IPS-NIHi7 (cell line): Measurements from ENCODE around the gene MCEMP1.

Source experiments
- DNase-seq: peaks from one replicate; pipeline ENCODE4 v3.0.0; 2012; ENCODE audit warnings: mixed read lengths; ENCODE audit errors: extremely low spot score

The MCEMP1 gene

DNA sequence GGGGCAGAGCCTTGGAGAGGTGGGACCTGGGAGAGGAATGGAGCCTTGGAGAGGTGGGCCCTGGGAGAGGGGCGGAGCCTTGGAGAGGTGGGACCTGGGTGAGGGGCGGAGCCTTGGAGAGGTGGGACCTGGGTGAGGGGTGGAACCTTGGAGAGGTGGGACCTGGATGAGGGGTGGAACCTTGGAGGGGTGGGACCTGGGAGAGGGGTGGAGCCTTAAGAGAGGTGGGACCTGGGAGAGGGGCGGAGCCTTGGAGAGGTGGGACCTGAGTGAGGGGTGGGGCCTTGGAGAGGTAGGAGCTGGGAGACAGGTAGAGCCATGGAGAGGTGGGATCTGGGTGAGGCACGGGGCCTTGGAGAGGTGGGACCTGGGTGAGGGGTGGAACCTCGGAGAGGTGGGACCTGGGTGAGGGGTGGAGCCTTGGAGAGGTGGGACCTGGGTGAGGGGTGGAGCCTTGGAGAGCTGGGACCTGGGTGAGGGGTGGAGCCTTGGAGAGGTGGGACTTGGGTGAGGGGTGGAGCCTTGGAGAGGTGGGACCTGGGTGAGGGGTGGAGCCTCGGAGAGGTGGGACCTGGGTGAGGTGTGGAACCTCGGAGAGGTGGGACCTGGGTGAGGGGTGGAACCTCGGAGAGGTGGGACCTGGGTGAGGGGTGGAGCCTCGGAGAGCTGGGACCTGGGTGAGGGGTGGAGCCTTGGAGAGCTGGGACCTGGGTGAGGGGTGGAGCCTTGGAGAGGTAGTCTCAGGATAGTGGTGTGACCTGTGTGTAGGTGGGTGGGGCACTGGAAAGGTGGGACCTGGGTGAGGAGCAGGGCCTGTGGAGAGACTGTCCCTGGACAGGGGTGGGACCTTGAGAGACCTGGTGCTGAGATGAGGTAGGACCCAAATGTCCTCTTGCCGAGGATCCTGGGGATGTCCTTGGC is 33.0 kb upstream of the MCEMP1 start:
- DNase-seq: peak; percentile 69

DNA sequence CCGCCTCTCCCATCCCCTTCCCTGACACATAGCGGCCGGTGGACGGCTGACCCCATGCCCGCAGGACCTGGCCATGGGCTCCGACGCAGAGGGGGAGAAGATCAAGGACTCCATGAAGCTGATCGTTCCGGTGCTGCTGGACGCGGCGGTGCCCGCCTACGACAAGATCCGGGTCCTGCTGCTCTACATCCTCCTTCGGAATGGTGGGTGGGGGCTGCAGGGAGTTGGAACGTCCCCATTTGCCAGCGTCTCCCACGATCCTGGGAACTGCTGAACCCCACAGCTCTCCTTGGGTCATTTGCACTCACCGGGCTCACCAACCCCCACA is 32.4 kb upstream of the MCEMP1 start:
- DNase-seq: no peak

DNA sequence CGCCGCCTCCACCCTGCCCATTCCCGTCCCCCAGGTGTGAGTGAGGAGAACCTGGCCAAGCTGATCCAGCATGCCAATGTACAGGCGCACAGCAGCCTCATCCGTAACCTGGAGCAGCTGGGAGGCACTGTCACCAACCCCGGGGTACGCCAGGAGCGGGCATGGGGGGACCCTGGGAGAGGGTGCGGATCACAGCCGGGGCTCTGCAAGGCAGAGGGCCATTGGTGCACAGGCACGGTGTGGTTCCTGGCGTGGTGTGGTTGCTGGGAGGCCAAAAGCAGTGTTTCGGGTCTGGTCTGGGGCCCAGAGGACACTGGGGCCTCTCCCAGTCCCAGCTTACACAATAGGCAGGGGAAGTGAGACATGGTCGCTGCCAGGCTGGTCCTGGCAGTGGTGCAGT is 31.7 kb upstream of the MCEMP1 start:
- no peak for DNase-seq

DNA sequence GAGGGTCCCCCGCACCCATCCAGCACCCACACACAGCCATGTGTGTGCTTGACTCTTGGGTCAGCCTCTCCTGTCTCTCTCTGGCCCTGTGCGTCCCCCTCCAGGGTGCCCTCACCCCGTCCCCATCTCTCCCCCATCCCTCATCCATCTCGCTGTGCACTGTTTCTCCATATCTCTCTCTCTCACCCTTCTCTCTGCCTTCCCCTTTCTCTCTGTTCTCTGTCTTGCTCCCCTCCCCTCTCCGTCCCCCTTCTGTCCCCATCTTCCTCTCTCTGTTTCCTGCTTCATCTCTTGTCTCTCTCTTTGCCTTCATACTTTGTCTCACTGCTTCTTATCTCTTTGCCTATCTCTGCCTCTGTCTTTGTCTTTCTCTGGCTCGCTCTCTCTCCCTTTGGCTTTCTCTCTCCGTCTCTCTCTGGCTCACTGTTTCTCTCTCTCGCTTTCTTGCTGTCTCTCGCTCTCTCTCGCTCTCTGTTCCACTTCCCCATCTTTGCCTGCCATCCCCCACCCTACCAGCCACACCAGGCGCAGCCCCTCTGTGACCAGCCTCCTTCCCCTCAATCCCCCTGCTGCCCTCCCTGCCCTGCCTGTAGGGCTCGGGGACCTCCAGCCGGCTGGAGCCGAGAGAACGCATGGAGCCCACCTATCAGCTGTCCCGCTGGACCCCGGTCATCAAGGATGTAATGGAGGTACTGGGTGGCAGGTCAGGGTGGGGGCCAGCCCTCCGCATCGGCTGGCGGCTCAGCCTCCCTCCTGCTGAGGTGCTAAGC is 31.0 kb upstream of the MCEMP1 start:
- DNase-seq: no peak

DNA sequence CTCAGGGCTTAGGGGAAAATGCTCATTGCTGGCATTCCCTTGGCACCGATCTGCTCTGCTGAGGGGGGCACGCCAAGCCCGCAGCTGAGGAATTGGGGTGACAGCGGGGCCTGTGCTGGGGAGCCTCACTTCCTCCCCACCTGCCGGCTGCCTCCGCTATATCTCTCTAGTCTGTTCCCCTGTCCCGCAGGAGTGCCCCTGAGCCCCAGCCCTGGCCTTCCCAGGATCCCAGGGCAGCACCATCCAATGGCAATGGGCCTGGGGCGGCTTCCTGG is 30.5 kb upstream of the MCEMP1 start:
- DNase-seq: no peak

- no peak for DNase-seq
These were observed 29.7 kb upstream of the MCEMP1 start for GRCh38 chr19:7647156-7647555.

GRCh38 chr19:7648265-7649014 is 28.4 kb upstream of the MCEMP1 start:
- no peak for DNase-seq

- no peak for DNase-seq
These were observed 26.7 kb upstream of the MCEMP1 start for GRCh38 chr19:7650148-7650547.

- DNase-seq: peak; percentile 91
These were observed 24.7 kb upstream of the MCEMP1 start for GRCh38 chr19:7652061-7652641.

GRCh38 chr19:7654401-7654800 is 22.5 kb upstream of the MCEMP1 start:
- DNase-seq: no peak

DNA sequence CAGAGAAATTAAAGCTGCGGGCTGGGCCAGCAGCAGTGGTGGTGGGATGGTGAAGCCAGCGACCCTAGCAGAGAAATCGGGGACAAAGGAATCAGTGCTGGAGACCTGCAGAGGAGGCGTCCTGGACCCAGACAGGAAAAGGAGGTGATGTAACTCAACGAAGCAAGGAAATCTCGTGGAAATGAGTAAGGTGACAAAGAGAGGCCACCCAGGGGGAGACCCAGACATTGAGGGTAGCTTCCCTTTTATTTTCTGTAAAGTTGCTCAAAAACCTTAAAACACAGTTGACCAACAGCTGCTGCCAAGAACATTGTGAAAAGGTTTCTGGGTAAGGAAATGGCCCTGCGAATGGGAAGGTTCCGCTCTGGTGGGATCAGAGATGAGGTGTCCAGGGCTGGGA is 21.3 kb upstream of the MCEMP1 start:
- no peak for DNase-seq

GRCh38 chr19:7657131-7657751 is 19.6 kb upstream of the MCEMP1 start:
- DNase-seq: no peak

- no peak for DNase-seq
These were observed 18.6 kb upstream of the MCEMP1 start for GRCh38 chr19:7658219-7658686.

DNA sequence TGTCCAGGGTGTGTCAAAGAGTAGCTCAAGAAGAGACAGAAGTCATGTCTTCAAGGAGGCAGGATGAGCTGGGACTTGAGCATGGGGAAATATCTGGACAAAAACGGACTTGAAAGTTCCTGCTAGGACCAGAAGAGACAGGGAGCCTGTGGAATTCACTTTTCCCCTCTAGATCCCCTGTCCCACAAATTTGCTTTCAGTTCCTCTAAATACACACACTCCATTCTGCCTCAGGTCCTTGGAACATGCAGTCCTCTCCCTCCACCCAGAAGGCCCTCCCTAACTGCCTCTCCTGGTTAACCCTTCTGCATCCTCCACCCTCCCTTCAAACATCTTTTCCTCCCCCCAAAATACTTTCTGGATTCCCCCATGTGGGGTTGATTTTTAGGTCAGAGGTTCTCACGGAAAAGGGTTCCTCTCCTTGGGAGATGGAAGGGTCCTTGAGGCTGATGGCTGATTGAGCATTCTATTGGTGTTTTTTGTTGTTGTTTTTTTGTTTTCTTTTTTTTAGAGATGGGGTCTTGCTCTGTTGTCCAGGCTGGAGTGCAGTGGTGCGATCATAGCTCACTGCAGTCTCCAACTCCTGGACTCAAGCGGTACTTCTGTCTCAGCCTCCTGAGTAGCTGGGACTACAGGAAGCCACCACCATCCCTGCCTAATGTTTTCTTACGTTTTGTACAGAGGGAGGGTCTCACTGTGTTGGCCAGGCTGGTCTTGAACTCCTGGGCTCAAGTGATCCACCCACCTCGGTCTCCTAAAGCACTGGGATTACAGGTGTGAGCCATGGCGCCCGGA is 14.9 kb upstream of the MCEMP1 start:
- no peak for DNase-seq

- DNase-seq: no peak
These were observed 14.2 kb upstream of the MCEMP1 start for GRCh38 chr19:7662657-7663056.

GRCh38 chr19:7663706-7664105 is 13.2 kb upstream of the MCEMP1 start:
- DNase-seq: no peak

DNA sequence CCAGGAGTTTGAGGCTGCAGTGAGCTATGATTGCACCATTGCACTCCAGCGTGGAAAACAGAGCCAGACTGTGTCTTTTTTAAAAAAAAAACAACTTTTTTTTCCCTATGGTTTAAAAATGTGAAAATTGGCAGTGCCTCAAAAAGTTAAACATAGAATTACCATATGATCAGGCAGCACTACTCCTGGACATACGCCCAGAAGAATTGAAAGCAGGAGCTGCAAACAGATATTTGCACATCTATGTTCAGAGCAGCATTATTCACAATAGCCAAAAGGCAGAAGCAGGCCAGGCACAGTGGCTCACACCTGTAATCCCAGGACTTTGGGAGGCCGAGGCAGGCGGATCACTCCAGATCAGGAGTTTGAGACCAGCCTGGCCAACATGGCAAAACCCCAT is 11.8 kb upstream of the MCEMP1 start:
- no peak for DNase-seq

- no peak for DNase-seq
These were observed 8.0 kb upstream of the MCEMP1 start, which contains the start of gene RETN for GRCh38 chr19:7668842-7669241. RETN (plus strand) TSS chr19:7669049; CDS start chr19:7669327, 278 bp downstream.

- DNase-seq: no peak
These were observed 7.2 kb upstream of the MCEMP1 start for GRCh38 chr19:7669641-7670040.

- peak; percentile 73 for DNase-seq
These were observed 6.6 kb upstream of the MCEMP1 start for GRCh38 chr19:7670150-7670783.
